ENCODE measurements around the gene FCRL4.
A peak's percentile ranks its signal among the peaks of the same experiment; 100 is the strongest.

FCRL4 gene

DNA sequence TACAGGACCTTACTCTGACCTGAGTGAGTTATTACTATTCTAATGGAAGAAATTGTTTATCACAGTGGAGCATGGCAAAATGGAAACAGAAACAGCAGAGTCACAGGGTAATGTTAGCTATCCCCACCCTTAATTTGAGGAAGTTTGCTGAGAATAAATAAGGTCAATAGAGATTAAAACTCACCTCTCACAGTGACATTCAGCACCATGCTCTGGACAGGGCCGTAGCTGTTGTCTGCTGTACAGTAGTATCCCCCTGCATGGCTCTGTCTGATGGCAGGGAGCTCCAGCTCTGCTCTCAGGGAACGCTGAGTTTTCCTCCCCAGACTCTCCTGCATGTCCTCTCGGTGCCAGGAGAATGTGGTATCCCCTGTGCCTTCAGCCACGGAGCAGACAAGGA, 11.9 kb downstream of the FCRL4 start:
- TF ChIP-seq TOX (CRISPR knock-in tag; IDR thresholded peaks at IDR 0.05; ENCODE audit: borderline replicate concordance), result no peak
- no peak for TF ChIP-seq OSR1 (CRISPR knock-in tag; IDR thresholded peaks at IDR 0.05)
- TF ChIP-seq, protein P1, sequence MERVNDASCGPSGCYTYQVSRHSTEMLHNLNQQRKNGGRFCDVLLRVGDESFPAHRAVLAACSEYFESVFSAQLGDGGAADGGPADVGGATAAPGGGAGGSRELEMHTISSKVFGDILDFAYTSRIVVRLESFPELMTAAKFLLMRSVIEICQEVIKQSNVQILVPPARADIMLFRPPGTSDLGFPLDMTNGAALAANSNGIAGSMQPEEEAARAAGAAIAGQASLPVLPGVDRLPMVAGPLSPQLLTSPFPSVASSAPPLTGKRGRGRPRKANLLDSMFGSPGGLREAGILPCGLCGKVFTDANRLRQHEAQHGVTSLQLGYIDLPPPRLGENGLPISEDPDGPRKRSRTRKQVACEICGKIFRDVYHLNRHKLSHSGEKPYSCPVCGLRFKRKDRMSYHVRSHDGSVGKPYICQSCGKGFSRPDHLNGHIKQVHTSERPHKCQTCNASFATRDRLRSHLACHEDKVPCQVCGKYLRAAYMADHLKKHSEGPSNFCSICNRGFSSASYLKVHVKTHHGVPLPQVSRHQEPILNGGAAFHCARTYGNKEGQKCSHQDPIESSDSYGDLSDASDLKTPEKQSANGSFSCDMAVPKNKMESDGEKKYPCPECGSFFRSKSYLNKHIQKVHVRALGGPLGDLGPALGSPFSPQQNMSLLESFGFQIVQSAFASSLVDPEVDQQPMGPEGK (CRISPR knock-in tag; IDR thresholded peaks at IDR 0.05; ENCODE audit: borderline replicate concordance), result no peak
- no peak for TF ChIP-seq ZC3H10 (CRISPR knock-in tag; IDR thresholded peaks at IDR 0.05)
- no peak for TF ChIP-seq BACH2 (CRISPR knock-in tag; IDR thresholded peaks at IDR 0.05; ENCODE audit: borderline replicate concordance)
- no peak for TF ChIP-seq TCF4 (CRISPR knock-in tag; IDR thresholded peaks at IDR 0.05; ENCODE audit: borderline replicate concordance)
- ATAC-seq, result peak; percentile 37; the same call in 1 of the 3 replicates

DNA sequence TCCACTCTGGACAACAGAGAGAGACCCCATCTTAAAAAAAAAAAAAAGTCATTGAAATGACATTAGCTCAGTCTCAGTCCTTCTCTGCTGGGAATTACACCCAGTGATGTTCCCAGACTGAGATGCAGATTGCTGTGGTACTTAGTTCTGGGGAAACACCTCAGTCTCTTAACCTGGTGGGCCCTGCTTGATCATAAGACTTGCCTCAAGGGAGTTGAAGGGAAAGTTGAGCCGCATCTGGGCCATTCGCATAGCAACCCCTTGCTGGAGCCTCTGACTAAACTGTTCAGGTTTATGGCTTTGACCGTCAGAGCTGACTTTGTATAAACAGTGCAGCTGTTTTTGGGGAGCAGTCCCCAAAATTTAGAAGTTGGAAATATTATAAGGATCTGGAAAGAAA, 13.4 kb downstream of the FCRL4 start:
- ATAC-seq, result no peak
- TF ChIP-seq ZNF8 (CRISPR knock-in tag; IDR thresholded peaks at IDR 0.05), result no peak
- no peak for TF ChIP-seq PPARA (CRISPR knock-in tag; IDR thresholded peaks at IDR 0.05; ENCODE audit: borderline replicate concordance)
- TF ChIP-seq ZNF70 (CRISPR knock-in tag; IDR thresholded peaks at IDR 0.05), result no peak
- TF ChIP-seq, protein P2, sequence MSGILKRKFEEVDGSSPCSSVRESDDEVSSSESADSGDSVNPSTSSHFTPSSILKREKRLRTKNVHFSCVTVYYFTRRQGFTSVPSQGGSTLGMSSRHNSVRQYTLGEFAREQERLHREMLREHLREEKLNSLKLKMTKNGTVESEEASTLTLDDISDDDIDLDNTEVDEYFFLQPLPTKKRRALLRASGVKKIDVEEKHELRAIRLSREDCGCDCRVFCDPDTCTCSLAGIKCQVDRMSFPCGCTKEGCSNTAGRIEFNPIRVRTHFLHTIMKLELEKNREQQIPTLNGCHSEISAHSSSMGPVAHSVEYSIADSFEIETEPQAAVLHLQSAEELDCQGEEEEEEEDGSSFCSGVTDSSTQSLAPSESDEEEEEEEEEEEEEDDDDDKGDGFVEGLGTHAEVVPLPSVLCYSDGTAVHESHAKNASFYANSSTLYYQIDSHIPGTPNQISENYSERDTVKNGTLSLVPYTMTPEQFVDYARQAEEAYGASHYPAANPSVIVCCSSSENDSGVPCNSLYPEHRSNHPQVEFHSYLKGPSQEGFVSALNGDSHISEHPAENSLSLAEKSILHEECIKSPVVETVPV (CRISPR knock-in tag; IDR thresholded peaks at IDR 0.05), result no peak
- TF ChIP-seq ZC3H10 (CRISPR knock-in tag; IDR thresholded peaks at IDR 0.05), result no peak
- no peak for TF ChIP-seq OSR1 (CRISPR knock-in tag; IDR thresholded peaks at IDR 0.05)
- TF ChIP-seq, protein P3, sequence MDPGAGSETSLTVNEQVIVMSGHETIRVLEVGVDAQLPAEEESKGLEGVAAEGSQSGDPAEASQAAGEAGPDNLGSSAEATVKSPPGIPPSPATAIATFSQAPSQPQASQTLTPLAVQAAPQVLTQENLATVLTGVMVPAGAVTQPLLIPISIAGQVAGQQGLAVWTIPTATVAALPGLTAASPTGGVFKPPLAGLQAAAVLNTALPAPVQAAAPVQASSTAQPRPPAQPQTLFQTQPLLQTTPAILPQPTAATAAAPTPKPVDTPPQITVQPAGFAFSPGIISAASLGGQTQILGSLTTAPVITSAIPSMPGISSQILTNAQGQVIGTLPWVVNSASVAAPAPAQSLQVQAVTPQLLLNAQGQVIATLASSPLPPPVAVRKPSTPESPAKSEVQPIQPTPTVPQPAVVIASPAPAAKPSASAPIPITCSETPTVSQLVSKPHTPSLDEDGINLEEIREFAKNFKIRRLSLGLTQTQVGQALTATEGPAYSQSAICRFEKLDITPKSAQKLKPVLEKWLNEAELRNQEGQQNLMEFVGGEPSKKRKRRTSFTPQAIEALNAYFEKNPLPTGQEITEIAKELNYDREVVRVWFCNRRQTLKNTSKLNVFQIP (CRISPR knock-in tag; IDR thresholded peaks at IDR 0.05; ENCODE audit: borderline replicate concordance, low read depth), result no peak
- TF ChIP-seq ZFP3 (CRISPR knock-in tag; IDR thresholded peaks at IDR 0.05), result no peak
- TF ChIP-seq TOX (CRISPR knock-in tag; IDR thresholded peaks at IDR 0.05; ENCODE audit: borderline replicate concordance), result no peak
- TF ChIP-seq, protein P1 (CRISPR knock-in tag; IDR thresholded peaks at IDR 0.05; ENCODE audit: borderline replicate concordance), result no peak
- TF ChIP-seq TCF4 (CRISPR knock-in tag; IDR thresholded peaks at IDR 0.05; ENCODE audit: borderline replicate concordance), result no peak

- TF ChIP-seq ZFP3 (CRISPR knock-in tag; IDR thresholded peaks at IDR 0.05) (no peak), ZC3H10 (CRISPR knock-in tag; IDR thresholded peaks at IDR 0.05) (no peak), ARNTL (CRISPR knock-in tag; IDR thresholded peaks at IDR 0.05; ENCODE audit: borderline replicate concordance, low read depth) (no peak), OSR1 (CRISPR knock-in tag; IDR thresholded peaks at IDR 0.05) (no peak), CSDC2 (CRISPR knock-in tag; IDR thresholded peaks at IDR 0.05) (no peak), ZNF70 (CRISPR knock-in tag; IDR thresholded peaks at IDR 0.05) (no peak), SNAI2 (CRISPR knock-in tag; IDR thresholded peaks at IDR 0.05) (no peak), ESRRG (CRISPR knock-in tag; IDR thresholded peaks at IDR 0.05) (no peak), ZNF565 (CRISPR knock-in tag; conservative IDR thresholded peaks at IDR 0.05; ENCODE audit: low read depth) (no peak), ISL1 (CRISPR knock-in tag; IDR thresholded peaks at IDR 0.05) (no peak), PPARA (CRISPR knock-in tag; IDR thresholded peaks at IDR 0.05; ENCODE audit: borderline replicate concordance) (no peak), GLIS3 (CRISPR knock-in tag; IDR thresholded peaks at IDR 0.05) (no peak), ZNF8 (CRISPR knock-in tag; IDR thresholded peaks at IDR 0.05) (no peak)
- TF ChIP-seq, protein P2 (CRISPR knock-in tag; IDR thresholded peaks at IDR 0.05), result no peak
- TF ChIP-seq, protein P4, sequence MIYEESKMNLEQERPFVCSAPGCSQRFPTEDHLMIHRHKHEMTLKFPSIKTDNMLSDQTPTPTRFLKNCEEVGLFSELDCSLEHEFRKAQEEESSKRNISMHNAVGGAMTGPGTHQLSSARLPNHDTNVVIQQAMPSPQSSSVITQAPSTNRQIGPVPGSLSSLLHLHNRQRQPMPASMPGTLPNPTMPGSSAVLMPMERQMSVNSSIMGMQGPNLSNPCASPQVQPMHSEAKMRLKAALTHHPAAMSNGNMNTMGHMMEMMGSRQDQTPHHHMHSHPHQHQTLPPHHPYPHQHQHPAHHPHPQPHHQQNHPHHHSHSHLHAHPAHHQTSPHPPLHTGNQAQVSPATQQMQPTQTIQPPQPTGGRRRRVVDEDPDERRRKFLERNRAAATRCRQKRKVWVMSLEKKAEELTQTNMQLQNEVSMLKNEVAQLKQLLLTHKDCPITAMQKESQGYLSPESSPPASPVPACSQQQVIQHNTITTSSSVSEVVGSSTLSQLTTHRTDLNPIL (CRISPR knock-in tag; IDR thresholded peaks at IDR 0.05; ENCODE audit: low read depth), result no peak
- TF ChIP-seq, protein P3 (CRISPR knock-in tag; IDR thresholded peaks at IDR 0.05; ENCODE audit: borderline replicate concordance, low read depth), result no peak
- no peak for ATAC-seq
Observed at GRCh38 chr1:157580828-157581210, 17.1 kb downstream of the FCRL4 start.
